GM23248 (cell line): ENCODE results near the gene GOLGA8M.
"Not testable (repeated sequence)": the region's sequence is repeated elsewhere in the genome, so short reads cannot be mapped to it uniquely, and the experiment has no call there.

Experiments used
- EZH2 ChIP-seq: fragments of 200-600 bp; sonication (generic); IDR thresholded peaks from 2 replicates; pipeline ENCODE4 v1.6.1; 2018; ENCODE audit warnings: antibody characterized with exemption, mild to moderate bottlenecking; ENCODE audit not compliant: insufficient read depth, poor library complexity, severe bottlenecking
- EZH2phosphoT487 ChIP-seq: fragments of 200-600 bp; sonication (generic); IDR thresholded peaks from 2 replicates; pipeline ENCODE4 v1.6.1; 2018; ENCODE audit warnings: antibody characterized with exemption, moderate library complexity, mild to moderate bottlenecking, low read depth; ENCODE audit not compliant: insufficient read depth

DNA sequence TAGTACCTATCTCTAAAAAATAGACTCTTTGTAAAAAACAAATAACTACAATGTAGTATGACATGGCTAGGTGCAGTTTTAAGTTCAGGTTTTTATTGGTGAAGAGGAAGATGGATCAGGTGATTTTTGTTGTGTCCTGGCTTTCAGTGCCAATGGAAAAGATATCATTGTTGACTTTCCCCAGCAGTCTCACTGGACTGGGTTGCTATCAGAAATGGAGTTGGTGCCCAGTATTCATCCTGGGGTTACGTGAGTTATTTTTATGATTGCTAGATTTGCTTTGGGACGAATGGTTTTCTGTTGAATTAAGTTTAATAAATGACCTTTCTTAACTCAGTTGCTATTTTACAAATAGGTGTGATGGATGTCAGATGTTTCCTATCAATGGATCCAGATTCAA, 38.7 kb downstream of the GOLGA8M start:
- TF ChIP-seq EZH2, EZH2phosphoT487: not testable (repeated sequence)
